Lower leg skin (tissue), 3 donors: ENCODE data around the gene USP3.

Experiments
- POLR2A ChIP-seq, 2 donors: fragments of 450-650 bp; IDR thresholded peaks; one replicate each; pipeline ENCODE4 v1.6.1; 2016 to 2017; ENCODE audit warnings: antibody characterized with exemption in 2 of 2, mild to moderate bottlenecking in 1 of 2, moderate library complexity in 1 of 2
- TF ChIP-seq, protein P1 (sequence below), 3 donors: fragments of 450-650 bp; IDR thresholded peaks; one replicate each; pipeline ENCODE4 v1.5.1; 2016; ENCODE audit warnings: antibody characterized with exemption in 3 of 3, mild to moderate bottlenecking in 3 of 3, moderate library complexity in 2 of 3

DNA sequence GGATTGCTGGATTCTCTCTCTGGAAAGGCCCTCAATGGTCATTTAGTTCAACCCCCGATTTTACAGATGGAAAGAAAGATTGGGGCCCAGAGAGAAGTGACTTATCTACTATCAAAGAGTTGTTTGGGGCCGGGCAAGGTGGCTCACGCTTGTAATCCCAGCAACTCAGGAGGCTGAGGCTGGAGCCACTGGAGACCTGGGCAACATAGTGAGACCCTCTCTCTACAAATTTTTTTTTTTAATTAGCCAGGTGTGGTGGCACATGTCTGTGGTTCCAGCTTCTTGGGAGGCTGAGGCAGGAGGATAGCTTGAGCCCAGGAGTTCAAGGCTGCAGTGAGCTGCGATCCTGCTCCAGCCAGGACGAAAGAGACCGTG, 5.2 kb upstream of the USP3 start:
- TF ChIP-seq, protein P1, sequence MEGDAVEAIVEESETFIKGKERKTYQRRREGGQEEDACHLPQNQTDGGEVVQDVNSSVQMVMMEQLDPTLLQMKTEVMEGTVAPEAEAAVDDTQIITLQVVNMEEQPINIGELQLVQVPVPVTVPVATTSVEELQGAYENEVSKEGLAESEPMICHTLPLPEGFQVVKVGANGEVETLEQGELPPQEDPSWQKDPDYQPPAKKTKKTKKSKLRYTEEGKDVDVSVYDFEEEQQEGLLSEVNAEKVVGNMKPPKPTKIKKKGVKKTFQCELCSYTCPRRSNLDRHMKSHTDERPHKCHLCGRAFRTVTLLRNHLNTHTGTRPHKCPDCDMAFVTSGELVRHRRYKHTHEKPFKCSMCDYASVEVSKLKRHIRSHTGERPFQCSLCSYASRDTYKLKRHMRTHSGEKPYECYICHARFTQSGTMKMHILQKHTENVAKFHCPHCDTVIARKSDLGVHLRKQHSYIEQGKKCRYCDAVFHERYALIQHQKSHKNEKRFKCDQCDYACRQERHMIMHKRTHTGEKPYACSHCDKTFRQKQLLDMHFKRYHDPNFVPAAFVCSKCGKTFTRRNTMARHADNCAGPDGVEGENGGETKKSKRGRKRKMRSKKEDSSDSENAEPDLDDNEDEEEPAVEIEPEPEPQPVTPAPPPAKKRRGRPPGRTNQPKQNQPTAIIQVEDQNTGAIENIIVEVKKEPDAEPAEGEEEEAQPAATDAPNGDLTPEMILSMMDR (IDR thresholded peaks at IDR 0.05), result no peak
- no peak for TF ChIP-seq POLR2A (IDR thresholded peaks at IDR 0.05)
